Body of pancreas (tissue), 4 donors: Measurements from ENCODE around the gene CCR6. TPM values are rescaled to one million over a fixed set of nuclear protein-coding genes. Genes with fewer than 3 reads are reported as not detected.
"Not testable (repeated sequence)": the region's sequence is repeated elsewhere in the genome, so short reads cannot be mapped to it uniquely, and the experiment has no call there.

Source experiments
- ATAC-seq: fragments of 150-250 bp; one replicate; pipeline ENCODE4 v1.9.1; 2016
- DNase-seq, 4 donors: peaks; one replicate each; pipeline ENCODE4 v3.0.0-alpha.2; 2019
- H3K27ac ChIP-seq, 4 donors: fragments of 200-600 bp; sonication (generic); 1 replicate in 3 of 4; 2 replicates in 1 of 4; pipeline versions ENCODE4 v1.5.1 to v1.6.1; 2016 to 2019; ENCODE audit warnings: mild to moderate bottlenecking in 1 of 4, mixed read lengths in 1 of 4, moderate library complexity in 1 of 4
- H3K27me3 ChIP-seq, 2 donors: fragments of 200-600 bp; sonication (generic); one replicate each; pipeline ENCODE4 v1.6.0; 2016; ENCODE audit warnings: mild to moderate bottlenecking in 1 of 2
- H3K36me3 ChIP-seq, 2 donors: fragments of 200-600 bp; sonication (generic); replicated peaks in 1 of 2; 2 replicates each; pipeline ENCODE4 v1.5.1; 2016; ENCODE audit warnings: low read depth in 2 of 2; ENCODE audit not compliant: insufficient read depth in 1 of 2
- H3K4me1 ChIP-seq: fragments of 200-600 bp; sonication (generic); one replicate; pipeline ENCODE4 v1.6.0; 2016
- H3K4me3 ChIP-seq, 2 donors: fragments of 200-600 bp; sonication (generic); 1 replicate in 1 of 2; 2 replicates in 1 of 2; pipeline ENCODE4 v1.5.1; 2016 to 2019
- H3K9me3 ChIP-seq, 3 donors: fragments of 200-600 bp; sonication (generic); 1 replicate in 2 of 3; 2 replicates in 1 of 3; pipeline ENCODE4 v1.5.1; 2016
- POLR2A ChIP-seq, 3 donors: fragments of 450-650 bp; IDR thresholded peaks; one replicate each; pipeline ENCODE4 v1.6.1; 2016; ENCODE audit warnings: antibody characterized with exemption in 3 of 3, mild to moderate bottlenecking in 2 of 3
- WGBS, 2 donors: methylation state at CpG; one replicate each; pipeline ENCODE4 v1.1.5; 2017; 5-methylcytosine and 5-hydroxymethylcytosine counted together
- intact Hi-C: fragments of 100-400 bp; cut with DNase I; formaldehyde crosslinking; loops from one replicate; pipeline ENCODE4 v1.15.1; 2023
- total RNA-seq, 2 donors: library from RNA; depleted of rRNA; stranded (reverse); fragments of >200 nt; gene quantifications; one replicate each; pipeline ENCODE4 v1.1.0, GENCODE V29; 2016
- TF ChIP-seq, protein P1 (sequence below), 7 experiments: fragments of 450-650 bp in 4 of 7; fragments of 200-600 bp in 3 of 7; sonication (generic) in 3 of 7; IDR thresholded peaks; one replicate each; pipeline ENCODE4 v1.5.1; 2016 to 2019; ENCODE audit warnings: antibody characterized with exemption in 7 of 7

CCR6 gene
- total RNA-seq, 2 donors from 2014 or later, result not detected

GRCh38 chr6:167165858-167166471 lies 43.1 kb downstream of the CCR6 start:
- H3K4me1 ChIP-seq, result no peaks in the 10 kb centered on the region
- TF ChIP-seq, protein P1, sequence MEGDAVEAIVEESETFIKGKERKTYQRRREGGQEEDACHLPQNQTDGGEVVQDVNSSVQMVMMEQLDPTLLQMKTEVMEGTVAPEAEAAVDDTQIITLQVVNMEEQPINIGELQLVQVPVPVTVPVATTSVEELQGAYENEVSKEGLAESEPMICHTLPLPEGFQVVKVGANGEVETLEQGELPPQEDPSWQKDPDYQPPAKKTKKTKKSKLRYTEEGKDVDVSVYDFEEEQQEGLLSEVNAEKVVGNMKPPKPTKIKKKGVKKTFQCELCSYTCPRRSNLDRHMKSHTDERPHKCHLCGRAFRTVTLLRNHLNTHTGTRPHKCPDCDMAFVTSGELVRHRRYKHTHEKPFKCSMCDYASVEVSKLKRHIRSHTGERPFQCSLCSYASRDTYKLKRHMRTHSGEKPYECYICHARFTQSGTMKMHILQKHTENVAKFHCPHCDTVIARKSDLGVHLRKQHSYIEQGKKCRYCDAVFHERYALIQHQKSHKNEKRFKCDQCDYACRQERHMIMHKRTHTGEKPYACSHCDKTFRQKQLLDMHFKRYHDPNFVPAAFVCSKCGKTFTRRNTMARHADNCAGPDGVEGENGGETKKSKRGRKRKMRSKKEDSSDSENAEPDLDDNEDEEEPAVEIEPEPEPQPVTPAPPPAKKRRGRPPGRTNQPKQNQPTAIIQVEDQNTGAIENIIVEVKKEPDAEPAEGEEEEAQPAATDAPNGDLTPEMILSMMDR (IDR thresholded peaks at IDR 0.05), result no peak
- no peak for TF ChIP-seq POLR2A (IDR thresholded peaks at IDR 0.05)
- H3K9me3 ChIP-seq, result no peaks in the 10 kb centered on the region
- H3K27me3 ChIP-seq, result no peaks in the 10 kb centered on the region
- no peak overlapping the region for H3K27ac ChIP-seq
- ATAC-seq, result no peak
- DNase-seq, result no peak
- H3K36me3 ChIP-seq, result no peaks in the 10 kb centered on the region
- intact Hi-C loops, result no loop called here
- 77 to 79% methylated on average over 2 of the region's 2 CpGs for WGBS, 2 donors
- no peak overlapping the region for H3K4me3 ChIP-seq

DNA sequence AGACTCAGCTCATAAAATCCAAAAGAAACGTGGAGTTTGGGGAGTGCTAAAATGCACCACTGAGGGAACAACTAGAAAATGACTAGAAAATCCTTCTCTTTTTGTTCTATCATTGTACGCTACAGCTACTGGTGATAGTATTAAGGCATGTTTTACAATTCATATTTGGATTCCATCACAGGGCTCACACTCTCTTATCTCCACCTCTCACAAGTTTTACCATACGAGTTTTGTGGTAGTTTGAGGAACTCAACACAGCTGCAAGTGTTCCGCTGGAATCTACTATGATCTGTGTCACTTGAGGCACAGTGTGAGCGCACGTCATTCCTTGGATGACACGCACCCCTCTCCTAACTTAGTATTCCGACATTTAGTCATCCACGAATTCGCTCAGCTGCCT lies 44.8 kb downstream of the CCR6 start:
- H3K4me3 ChIP-seq, H3K27ac ChIP-seq, ATAC-seq, H3K36me3 ChIP-seq, intact Hi-C loops, H3K9me3 ChIP-seq, H3K27me3 ChIP-seq, H3K4me1 ChIP-seq, DNase-seq: not testable (repeated sequence)
- WGBS, 2 donors, result 79 to 94% methylated on average over 3 to 9 of the region's 10 CpGs

- DNase-seq, intact Hi-C loops, H3K27ac ChIP-seq, H3K4me3 ChIP-seq, H3K36me3 ChIP-seq, H3K27me3 ChIP-seq, H3K9me3 ChIP-seq, H3K4me1 ChIP-seq, ATAC-seq: not testable (repeated sequence)
- WGBS, 2 donors, result 61 to 62% methylated on average over 9 to 11 of the region's 16 CpGs
Observed at GRCh38 chr6:167168296-167168695, 45.4 kb downstream of the CCR6 start.

- H3K36me3 ChIP-seq, H3K9me3 ChIP-seq, H3K4me3 ChIP-seq, DNase-seq, H3K27ac ChIP-seq, intact Hi-C loops, H3K27me3 ChIP-seq, ATAC-seq, H3K4me1 ChIP-seq: not testable (repeated sequence)
- WGBS, 2 donors, result 64 to 100% methylated on average over 1 to 3 of the region's 13 CpGs
Observed at GRCh38 chr6:167169867-167170266, 47.0 kb downstream of the CCR6 start.

DNA sequence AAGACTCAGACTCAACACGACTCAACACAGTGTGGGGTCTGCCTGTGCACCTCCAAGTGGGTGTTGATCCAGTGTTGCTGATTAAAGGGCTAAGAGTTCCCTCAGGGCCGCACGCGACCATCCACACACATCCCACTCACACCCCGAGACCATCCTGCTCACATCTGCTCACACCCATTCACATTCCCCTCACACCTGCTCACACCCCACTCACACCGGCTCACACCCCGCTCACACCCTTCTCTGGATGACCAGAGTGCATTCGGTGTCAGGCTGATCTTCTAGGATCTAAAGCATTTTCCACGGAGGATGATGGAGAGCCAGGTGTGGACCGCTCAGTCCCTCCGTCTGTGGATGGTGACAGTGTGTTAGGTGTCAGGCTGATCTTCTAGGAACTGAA lies 48.4 kb downstream of the CCR6 start:
- DNase-seq, ATAC-seq, H3K9me3 ChIP-seq, H3K4me1 ChIP-seq, H3K36me3 ChIP-seq, H3K27ac ChIP-seq, H3K4me3 ChIP-seq, intact Hi-C loops, H3K27me3 ChIP-seq: not testable (repeated sequence)
- WGBS, 2 donors, result 73 to 80% methylated on average over 11 of the region's 11 CpGs

GRCh38 chr6:167172011-167172410 lies 49.1 kb downstream of the CCR6 start:
- H3K9me3 ChIP-seq, ATAC-seq, H3K4me3 ChIP-seq, H3K4me1 ChIP-seq, DNase-seq, H3K27me3 ChIP-seq, intact Hi-C loops, H3K27ac ChIP-seq, H3K36me3 ChIP-seq: not testable (repeated sequence)
- 66 to 92% methylated on average over 6 to 13 of the region's 13 CpGs for WGBS, 2 donors

GRCh38 chr6:167177271-167177670 lies 54.4 kb downstream of the CCR6 start:
- no CpG with 5 or more reads among the region's 14 CpGs for WGBS, 2 donors
- H3K27ac ChIP-seq, H3K9me3 ChIP-seq, H3K27me3 ChIP-seq, H3K4me1 ChIP-seq, H3K36me3 ChIP-seq, H3K4me3 ChIP-seq, ATAC-seq, DNase-seq, intact Hi-C loops: not testable (repeated sequence)

DNA sequence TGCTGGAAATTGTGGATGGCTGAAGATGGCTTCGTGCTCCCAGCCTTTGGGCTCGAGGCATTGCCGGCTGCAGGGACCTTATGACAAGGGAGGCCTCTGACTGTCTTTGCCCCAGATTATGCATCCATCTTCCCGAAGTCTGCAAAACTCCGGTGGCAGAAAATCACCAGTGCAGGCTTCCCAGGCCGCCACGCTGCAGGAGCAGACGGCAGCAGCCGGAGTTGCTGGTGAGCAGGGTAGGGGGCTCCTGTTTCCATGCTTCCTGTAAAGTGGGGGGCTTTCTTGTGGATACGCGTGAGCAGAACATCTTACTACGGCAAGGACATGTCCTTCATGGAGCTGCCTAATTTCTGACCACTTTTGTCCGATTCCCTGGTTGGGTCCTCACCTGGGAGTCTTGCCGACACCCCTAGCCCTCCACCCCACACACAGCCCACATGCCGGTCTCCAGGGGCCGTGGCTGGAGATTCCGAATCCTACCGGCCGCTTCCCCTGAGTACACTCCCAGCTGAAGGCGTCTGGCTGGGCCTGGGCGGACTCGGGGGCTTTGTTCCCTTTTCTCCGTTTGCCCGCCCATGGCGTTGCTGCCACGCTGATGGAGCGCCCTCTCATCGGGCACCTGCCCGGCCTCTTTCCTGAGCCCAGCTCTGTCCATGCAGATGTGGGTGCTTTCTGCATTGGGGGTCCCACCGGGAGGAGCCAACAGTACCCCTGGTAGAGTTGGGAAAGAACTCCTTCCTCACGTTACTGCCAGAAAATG lies 56.2 kb downstream of the CCR6 start:
- H3K27me3 ChIP-seq, H3K4me3 ChIP-seq, H3K9me3 ChIP-seq, intact Hi-C loops, H3K4me1 ChIP-seq, DNase-seq, H3K36me3 ChIP-seq, H3K27ac ChIP-seq, ATAC-seq: not testable (repeated sequence)
- WGBS, 2 donors, result 80 to 85% methylated on average over 6 to 17 of the region's 31 CpGs

GRCh38 chr6:167180086-167180485 lies 57.2 kb downstream of the CCR6 start:
- H3K27me3 ChIP-seq, H3K4me3 ChIP-seq, DNase-seq, intact Hi-C loops, H3K27ac ChIP-seq, ATAC-seq, H3K9me3 ChIP-seq, H3K36me3 ChIP-seq, H3K4me1 ChIP-seq: not testable (repeated sequence)
- WGBS, 2 donors, result 61 to 68% methylated on average over 3 to 7 of the region's 8 CpGs

DNA sequence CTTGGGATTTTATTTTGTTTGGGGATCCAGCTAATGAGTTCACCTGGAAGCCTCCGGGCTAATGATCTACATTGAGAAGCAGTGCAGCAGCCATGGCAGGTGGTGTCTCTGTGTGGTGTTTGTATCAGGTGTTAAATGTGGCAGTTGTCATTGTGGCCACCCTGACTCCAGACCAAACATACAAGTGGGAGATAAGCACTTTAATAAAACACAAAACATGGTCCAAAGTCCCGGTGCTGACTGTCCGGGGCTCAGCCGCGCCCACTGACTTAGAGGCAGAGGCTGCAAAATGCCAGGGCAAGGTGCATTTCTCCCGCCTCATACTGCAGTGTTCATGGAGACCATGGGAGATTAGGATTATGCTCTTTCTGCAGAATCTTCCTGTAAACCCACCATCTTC lies 58.5 kb downstream of the CCR6 start:
- H3K4me1 ChIP-seq, H3K9me3 ChIP-seq, DNase-seq, H3K27me3 ChIP-seq, ATAC-seq, H3K4me3 ChIP-seq, intact Hi-C loops, H3K36me3 ChIP-seq, H3K27ac ChIP-seq: not testable (repeated sequence)
- no CpG with 5 or more reads among the region's 6 CpGs for WGBS, 2 donors
